ENCODE measurements around the gene AUTS2. TPM values are rescaled to one million over a fixed set of nuclear protein-coding genes. Genes with fewer than 3 reads are reported as not detected.

Gene AUTS2
- total RNA-seq, 1 experiment from 2014 or later: 0.11 TPM

GRCh38 chr7:70408891-70409290 is 810.6 kb downstream of the AUTS2 start:
- no peak for DNase-seq (ENCODE audit: low read depth, low spot score)
- in situ Hi-C loops (cut with HindIII; ENCODE audit: low pct_unique_long_range_greater_than_20kb, low sequenced_read_pairs): no loop called here

GRCh38 chr7:70410134-70410750 is 812.0 kb downstream of the AUTS2 start:
- no peak for DNase-seq (ENCODE audit: low read depth, low spot score)
- in situ Hi-C loops (cut with HindIII; ENCODE audit: low pct_unique_long_range_greater_than_20kb, low sequenced_read_pairs): no loop called here

DNA sequence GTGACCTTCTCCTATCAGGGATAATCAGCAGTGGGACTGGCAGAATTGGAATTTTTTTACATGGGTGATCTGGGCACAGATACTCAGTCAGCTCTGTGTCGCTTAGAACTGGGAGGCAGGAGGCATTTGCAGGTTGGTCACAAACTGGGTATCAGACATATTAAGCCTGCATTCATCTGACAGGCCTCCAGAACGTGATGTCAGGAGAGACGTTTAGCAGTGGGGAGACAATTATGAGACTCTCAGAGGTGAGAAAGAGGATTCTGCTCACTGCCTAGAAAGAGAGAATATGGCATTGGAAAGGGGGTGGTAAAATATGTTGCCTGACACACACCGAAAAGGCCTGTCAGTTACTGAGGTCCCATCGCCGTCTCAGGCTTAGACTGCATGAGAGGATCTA is 816.1 kb downstream of the AUTS2 start:
- no peak for DNase-seq (ENCODE audit: low read depth, low spot score)
- in situ Hi-C loops (cut with HindIII; ENCODE audit: low pct_unique_long_range_greater_than_20kb, low sequenced_read_pairs): no loop called here

- no peak for DNase-seq (ENCODE audit: low read depth, low spot score)
- in situ Hi-C loops (cut with HindIII; ENCODE audit: low pct_unique_long_range_greater_than_20kb, low sequenced_read_pairs): no loop called here
Observed at GRCh38 chr7:70415179-70415972, 817.1 kb downstream of the AUTS2 start.

GRCh38 chr7:70416347-70416985 is 818.2 kb downstream of the AUTS2 start:
- DNase-seq (ENCODE audit: low read depth, low spot score): no peak
- in situ Hi-C loops (cut with HindIII; ENCODE audit: low pct_unique_long_range_greater_than_20kb, low sequenced_read_pairs): no loop called here

DNA sequence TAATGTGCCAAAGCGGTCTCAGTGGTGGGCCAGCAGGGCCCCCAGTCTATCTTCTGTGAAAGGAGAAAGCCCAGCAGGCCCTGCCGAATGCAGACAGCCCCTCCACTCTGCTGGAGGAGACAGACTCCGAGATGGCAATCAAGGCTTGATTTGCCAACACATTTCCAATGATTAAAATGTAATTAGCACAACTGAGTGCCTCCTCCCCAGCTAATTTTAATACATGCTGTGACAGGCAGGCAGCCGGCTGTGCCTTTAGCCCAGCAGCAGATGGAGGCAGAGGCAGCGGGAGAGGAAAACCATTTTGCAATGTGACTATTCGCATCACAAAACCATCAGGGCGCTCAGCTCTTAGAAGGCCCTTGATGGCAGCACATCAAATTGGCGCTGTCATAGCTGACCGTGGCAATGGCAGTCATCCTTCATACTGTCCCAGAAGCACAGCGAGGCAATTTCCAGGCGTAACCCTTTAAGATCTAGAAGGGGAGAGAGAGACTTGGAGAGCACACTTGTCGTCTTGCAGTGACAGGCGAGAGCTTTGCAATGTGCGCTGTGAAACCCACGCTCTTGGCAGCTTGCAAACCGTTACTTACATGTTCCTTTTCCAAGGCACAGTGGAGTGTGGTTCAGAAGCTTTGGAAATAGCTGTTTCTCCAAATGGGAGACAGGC is 818.8 kb downstream of the AUTS2 start:
- in situ Hi-C loops (cut with HindIII; ENCODE audit: low pct_unique_long_range_greater_than_20kb, low sequenced_read_pairs): no loop called here

DNA sequence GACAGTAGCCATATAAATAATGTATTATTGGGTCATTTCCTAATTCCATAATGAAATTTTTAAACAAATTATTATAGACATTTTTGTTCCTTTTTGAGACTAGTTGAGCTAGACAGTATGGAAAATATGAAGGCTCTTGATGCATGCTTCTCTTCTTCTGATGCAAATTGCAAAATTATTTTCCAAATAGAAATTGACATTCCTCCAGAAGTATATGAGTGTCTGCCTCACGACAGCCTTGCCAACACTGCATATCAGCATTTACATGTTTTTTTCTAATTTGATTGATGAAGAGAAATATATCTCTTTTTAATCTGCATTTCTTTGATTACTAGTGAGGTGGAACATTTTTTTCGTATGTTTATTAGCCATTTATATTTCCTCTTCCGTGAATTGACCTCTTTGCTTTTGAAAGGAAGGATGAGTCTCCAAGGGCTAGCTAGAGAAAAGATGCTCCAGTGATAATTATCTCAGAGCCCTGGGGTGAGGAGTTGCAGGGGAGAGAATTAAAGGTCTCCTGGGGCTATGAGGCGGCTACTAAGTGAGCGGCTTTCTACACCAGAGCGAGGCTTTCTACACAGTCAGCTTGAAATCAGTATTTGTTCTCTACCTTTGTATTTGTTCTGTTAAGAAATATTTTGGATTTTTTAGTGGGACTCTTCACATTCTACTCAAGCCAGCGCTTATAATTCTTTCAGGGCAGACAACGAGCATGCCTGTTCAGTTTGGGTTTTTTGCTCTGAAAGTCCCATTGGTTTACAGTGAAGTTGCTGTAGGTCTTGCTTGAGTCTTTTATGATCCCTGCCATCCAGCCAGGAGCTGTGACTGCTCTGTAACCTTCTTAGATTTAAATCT is 821.5 kb downstream of the AUTS2 start:
- no peak for DNase-seq (ENCODE audit: low read depth, low spot score)
- in situ Hi-C loops (cut with HindIII; ENCODE audit: low pct_unique_long_range_greater_than_20kb, low sequenced_read_pairs): no loop called here

More for the DNA sequence above, 818.8 kb downstream of the AUTS2 start:
- DNase-seq (ENCODE audit: low read depth, low spot score): no peak

- in situ Hi-C loops (cut with HindIII; ENCODE audit: low pct_unique_long_range_greater_than_20kb, low sequenced_read_pairs): no loop called here
- DNase-seq (ENCODE audit: low read depth, low spot score): no peak
Observed at GRCh38 chr7:70420381-70420662, 822.0 kb downstream of the AUTS2 start.

- in situ Hi-C loops (cut with HindIII; ENCODE audit: low pct_unique_long_range_greater_than_20kb, low sequenced_read_pairs): no loop called here
- no peak for DNase-seq (ENCODE audit: low read depth, low spot score)
Observed at GRCh38 chr7:70421319-70421718, 823.0 kb downstream of the AUTS2 start.

DNA sequence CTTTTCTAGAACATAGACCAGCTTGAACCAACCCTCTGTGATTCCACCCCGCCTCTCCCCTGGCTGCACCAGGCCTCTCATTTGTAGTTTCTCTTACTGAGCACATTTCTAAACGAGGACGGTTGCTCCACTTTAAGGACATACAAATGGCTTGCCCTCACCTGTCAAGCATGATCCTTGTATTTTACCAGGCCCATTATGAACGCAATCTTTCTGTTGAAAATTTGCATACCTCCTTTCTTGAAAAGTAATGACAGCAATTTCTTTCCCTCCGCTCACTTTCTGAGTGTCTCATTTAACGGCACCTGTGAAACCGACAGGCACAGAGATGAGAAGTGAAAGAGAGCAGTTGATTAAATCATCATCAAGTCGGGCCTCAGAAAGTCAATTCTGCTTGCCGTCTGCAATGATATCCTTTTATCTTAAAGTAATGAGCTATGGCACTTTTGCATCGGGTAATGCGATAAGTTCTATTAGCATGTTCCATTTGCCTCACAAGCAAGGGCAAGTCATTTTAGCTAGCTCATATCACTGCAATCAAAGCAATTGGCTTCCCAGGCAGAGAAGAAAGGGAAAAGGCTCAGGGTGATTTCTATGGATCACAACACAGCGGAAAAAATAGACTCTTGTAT is 828.1 kb downstream of the AUTS2 start:
- no peak for DNase-seq (ENCODE audit: low read depth, low spot score)
- in situ Hi-C loops (cut with HindIII; ENCODE audit: low pct_unique_long_range_greater_than_20kb, low sequenced_read_pairs): no loop called here

GRCh38 chr7:70432567-70433001 is 834.3 kb downstream of the AUTS2 start:
- in situ Hi-C loops (cut with HindIII; ENCODE audit: low pct_unique_long_range_greater_than_20kb, low sequenced_read_pairs): no loop called here

DNA sequence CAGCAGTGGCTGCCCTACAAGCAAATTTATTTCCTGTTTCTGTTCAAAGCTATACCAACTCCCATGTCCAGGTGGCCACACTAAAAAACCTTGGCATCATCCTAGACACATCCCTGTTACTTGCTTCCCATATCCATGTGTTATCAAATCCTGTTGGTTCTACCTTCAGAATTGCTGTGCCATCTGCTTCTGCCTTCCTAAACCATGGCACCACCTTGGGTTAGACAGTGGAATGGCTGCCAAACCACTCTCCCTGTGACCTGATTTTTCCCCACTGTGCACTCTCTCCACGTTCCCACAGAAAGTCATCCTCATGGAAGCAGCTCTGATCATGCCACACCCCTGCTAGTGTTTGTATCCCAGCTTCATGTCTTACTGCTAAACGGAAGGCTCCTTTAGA is 836.1 kb downstream of the AUTS2 start:
- DNase-seq (ENCODE audit: low read depth, low spot score): no peak

More at GRCh38 chr7:70432567-70433001, 834.3 kb downstream of the AUTS2 start:
- no peak for DNase-seq (ENCODE audit: low read depth, low spot score)

GRCh38 chr7:70434821-70435220 is 836.5 kb downstream of the AUTS2 start:
- in situ Hi-C loops (cut with HindIII; ENCODE audit: low pct_unique_long_range_greater_than_20kb, low sequenced_read_pairs): no loop called here
- DNase-seq (ENCODE audit: low read depth, low spot score): no peak

More for the DNA sequence above, 836.1 kb downstream of the AUTS2 start:
- in situ Hi-C loops (cut with HindIII; ENCODE audit: low pct_unique_long_range_greater_than_20kb, low sequenced_read_pairs): no loop called here

DNA sequence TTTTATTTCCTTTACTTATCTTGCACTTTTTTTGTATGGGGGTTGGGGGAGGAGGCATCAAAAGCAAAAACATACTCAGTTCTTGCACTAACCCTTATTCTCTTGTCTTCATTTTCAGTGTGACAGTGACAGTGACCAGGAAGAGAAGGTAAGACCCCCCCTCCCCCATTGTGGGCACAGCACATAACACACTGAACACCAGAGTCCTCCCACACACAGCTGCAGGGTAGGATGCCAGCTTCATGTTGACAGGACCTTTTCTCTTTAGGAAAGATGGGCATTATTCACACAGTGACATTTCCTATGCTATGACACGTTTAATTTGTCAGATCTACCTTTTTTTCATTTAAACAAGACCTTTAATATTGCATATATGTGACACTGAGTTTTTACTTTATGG is 837.4 kb downstream of the AUTS2 start:
- in situ Hi-C loops (cut with HindIII; ENCODE audit: low pct_unique_long_range_greater_than_20kb, low sequenced_read_pairs): no loop called here
- no peak for DNase-seq (ENCODE audit: low read depth, low spot score)

DNA sequence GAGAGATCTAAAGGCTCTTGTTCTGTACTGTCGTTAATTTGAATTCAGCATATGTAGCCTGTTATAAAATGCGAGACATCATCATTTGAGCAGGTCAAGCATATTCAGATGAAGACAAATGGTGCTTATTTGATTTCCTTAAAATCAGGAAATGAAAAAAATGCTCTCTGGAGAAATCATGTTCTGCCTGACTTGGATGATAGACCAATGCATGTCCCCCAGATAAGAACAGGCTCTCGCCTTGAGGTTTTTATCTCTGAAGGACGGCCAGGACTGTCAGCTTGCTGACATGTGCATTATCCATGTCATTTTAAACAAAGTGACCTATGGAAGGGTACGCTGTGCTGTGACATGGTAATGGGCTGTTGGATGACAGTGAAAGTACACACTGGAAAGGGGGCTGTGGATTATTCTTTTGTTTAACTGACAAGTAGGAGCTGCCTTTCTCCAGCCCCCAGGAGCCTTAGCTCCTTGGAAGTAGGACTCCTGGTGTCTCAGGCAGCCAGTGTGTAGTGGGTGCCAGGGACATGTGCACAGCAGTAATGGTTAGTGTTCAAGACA is 838.6 kb downstream of the AUTS2 start:
- no peak for DNase-seq (ENCODE audit: low read depth, low spot score)
- in situ Hi-C loops (cut with HindIII; ENCODE audit: low pct_unique_long_range_greater_than_20kb, low sequenced_read_pairs): no loop called here

- in situ Hi-C loops (cut with HindIII; ENCODE audit: low pct_unique_long_range_greater_than_20kb, low sequenced_read_pairs): no loop called here
- no peak for DNase-seq (ENCODE audit: low read depth, low spot score)
Observed at GRCh38 chr7:70439651-70440050, 841.4 kb downstream of the AUTS2 start.
